NCI-H1417 treated with DMSO at 0.1 percent for 48 hours (cell line): Measurements from ENCODE around the gene PGD.
"Not testable (repeated sequence)": the region's sequence is repeated elsewhere in the genome, so short reads cannot be mapped to it uniquely, and the experiment has no call there.

Experiments
- DNase-seq: peaks from one replicate; lab custom pipeline; 2025; lab: John Stamatoyannopoulos, UW

The PGD gene

GRCh38 chr1:10399444-10399941, 629 bp downstream of the PGD start:
- no peak for DNase-seq

- no peak for DNase-seq
Observed at GRCh38 chr1:10400013-10400412, 1.1 kb downstream of the PGD start.

GRCh38 chr1:10401281-10401680, 2.4 kb downstream of the PGD start:
- no peak for DNase-seq

- no peak for DNase-seq
Observed at GRCh38 chr1:10402729-10403274, 3.9 kb downstream of the PGD start.

DNA sequence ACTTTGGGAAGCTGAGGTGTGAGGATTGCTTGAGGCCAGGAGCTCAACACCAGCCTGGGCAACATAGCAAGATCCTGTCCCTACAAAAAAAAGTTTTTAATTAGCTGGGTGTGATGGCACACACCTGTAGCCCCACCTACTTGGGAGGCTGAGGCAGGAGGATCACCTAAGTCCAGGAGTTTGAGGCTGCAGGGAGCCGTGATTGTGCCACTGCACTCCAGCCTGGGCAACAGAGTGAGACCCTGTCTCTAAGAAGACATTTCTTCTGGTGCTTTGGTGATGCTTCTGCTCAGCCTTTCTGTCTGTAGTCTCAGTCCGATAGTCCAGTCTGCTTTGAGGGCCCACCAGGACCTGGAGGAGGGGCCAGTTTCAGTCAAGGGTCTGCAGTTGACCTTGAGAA, 8.3 kb downstream of the PGD start:
- DNase-seq, result no peak

GRCh38 chr1:10415211-10415930, 16.5 kb downstream of the PGD start:
- DNase-seq, result no peak

DNA sequence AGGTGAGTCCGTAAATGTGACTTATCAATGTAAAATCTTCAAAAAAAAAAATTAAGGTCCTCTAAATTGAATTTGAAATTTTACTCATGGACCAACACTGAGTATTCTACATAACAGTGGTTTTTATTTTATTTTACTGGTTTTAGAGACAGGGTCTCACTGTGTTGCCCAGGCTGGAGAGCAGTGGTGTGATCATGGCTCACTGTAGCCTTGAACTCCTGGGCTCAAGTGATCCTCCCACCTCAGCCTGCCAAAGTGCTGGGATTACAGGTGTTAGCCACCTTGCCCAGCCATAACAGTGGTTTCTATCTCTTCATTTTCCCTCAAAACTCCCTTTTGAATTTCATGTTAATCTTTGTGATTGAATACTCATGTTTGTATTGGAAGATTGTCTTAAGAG, 17.1 kb downstream of the PGD start:
- not testable (repeated sequence) for DNase-seq

DNA sequence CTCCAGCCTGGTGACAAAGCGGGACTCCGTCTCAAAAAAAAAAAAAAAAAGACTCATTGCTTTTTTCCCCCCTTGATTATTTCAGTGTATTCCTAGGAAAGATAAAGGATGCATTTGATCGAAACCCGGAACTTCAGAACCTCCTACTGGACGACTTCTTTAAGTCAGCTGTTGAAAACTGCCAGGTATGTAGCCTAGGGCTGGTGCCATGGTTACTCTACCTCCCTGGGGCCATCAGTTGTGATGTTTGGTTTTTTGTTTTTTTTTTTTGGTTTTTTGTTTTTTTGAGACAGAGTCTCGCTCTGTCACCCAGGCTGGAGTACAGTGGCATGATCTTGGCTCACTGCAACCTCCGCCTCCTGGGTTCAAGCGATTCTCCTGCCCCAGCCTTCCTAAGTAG, 19.9 kb downstream of the PGD start:
- DNase-seq, result not testable (repeated sequence)

DNA sequence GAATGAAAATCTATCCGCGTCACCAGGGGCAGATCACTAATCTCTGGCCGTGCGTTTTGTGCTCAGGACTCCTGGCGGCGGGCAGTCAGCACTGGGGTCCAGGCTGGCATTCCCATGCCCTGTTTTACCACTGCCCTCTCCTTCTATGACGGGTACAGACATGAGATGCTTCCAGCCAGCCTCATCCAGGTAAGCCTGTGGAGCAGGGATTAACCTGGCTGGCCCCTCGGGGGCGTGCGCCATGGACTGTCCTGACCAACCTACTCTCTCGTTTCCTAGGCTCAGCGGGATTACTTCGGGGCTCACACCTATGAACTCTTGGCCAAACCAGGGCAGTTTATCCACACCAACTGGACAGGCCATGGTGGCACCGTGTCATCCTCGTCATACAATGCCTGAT, 20.5 kb downstream of the PGD start:
- no peak for DNase-seq

- DNase-seq, result no peak
Observed at GRCh38 chr1:10421637-10422036, 22.8 kb downstream of the PGD start.

- DNase-seq, result no peak
Observed at GRCh38 chr1:10424034-10424433, 25.2 kb downstream of the PGD start.

- DNase-seq, result no peak
Observed at GRCh38 chr1:10424651-10425050, 25.8 kb downstream of the PGD start.

DNA sequence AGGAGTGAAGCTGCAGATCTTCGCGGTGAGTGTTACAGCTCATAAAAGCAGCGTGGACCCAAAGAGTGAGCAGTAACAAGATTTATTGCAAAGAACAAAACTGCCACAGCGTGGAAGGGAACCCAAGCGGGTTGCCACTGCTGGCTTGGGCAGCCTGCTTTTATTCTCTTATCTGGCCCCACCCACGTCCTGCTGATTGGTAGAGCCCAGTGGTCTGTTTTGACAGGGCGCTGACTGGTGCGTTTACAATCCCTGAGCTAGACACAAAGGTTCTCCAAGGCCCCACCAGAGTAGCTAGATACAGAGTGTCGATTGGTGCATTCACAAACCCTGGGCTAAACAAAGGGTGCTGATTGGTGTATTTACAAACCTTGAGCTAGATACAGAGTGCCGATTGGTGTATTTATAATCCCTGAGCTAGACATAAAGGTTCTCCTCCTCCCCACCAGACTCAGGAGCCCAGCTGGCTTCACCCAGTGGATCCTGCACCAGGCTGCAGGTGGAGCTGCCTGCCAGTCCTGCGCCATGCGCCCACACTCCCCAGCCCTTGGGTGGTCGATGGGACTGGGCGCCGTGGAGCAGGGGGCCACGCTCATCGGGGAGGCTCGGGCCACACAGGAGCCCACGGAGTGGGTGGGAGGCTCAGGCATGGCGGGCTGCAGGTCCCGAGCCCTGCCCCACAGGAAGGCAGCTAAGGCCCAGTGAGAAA, 27.1 kb downstream of the PGD start:
- DNase-seq, result not testable (repeated sequence)

- not testable (repeated sequence) for DNase-seq
Observed at GRCh38 chr1:10426535-10426848, 27.6 kb downstream of the PGD start.

DNA sequence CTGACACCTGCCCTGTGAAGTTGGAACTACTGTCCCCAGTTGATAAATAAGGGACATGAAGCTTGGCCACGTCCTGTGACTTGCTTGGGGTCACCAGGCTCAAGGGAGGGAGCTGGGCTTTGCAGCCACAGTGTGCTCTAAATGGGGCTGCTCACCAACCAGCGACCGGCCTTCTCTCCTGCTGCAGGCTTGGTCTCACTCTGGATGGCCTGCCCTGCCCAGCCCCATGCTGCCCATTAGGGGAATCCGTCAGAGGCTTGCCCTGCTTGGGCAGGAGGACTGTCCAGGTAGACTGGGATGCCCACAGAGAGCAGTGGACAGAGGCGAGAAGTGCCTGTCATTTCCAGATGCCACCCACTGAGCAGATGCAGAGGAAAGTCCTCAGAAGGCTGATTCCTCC, 30.1 kb downstream of the PGD start:
- DNase-seq, result no peak

DNA sequence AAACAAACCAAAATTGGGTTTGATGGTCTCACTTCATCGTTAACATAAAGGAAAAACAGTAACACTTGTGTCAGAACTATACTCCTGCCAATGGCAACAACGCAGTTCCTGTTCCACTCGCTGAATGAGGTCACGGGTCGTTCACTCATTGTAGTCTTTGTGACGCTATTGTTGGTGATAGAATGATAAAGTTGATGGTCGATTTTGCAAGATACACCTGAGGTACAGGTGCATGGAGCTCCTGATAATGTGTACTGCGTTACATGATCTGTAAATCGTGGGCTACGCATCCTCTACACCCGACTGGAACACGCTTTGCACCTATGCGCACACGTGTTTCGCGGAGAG, 31.0 kb downstream of the PGD start:
- DNase-seq, result no peak

DNA sequence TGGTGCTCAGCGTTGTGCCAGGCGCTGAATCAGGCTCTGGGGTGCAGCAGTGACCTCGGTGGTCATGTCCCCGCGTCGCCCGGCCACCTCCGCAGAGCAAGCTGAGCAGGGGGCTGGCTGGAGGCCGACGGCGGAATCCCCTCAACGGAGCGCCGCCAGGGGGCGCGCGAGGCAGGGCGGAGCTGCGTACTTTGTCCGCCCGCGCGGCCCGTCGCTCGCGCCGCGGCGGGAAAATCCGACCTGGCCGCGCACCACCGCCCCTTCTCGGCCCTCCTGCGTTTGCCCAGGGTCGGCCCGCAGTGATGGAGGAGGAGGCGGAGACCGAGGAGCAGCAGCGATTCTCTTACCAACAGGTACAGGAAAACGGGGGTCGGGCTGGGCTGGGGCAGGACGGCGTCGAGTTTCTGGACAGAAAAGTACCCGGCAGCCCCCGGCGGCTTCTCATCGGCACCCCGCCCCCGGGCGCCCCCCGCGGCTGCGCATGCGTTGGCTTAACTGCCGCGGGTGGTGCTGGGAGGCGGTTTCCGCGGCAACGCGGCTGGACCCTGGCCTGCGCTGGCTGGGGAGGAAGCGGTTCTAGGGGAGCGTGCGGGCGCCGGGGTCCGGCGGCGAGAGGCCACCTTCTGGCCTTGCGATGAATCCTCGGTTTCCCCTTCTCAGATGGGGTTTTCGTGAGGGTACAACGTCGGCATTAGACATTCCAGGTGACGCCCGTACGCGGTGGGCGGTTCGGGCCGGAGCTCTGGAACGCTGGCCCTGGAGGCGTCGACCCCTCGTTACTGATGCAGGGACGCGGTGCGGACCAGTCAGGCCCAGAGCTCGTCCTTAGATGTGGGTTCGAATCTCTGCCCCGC, 31.6 kb downstream of the PGD start, which contains the start of gene CENPS:
TSS of gene CENPS (plus strand) at position 218 of the 854 bp plus-strand sequence. CDS start at position 303, 85 bp downstream.
- peak; percentile 74 for DNase-seq

DNA sequence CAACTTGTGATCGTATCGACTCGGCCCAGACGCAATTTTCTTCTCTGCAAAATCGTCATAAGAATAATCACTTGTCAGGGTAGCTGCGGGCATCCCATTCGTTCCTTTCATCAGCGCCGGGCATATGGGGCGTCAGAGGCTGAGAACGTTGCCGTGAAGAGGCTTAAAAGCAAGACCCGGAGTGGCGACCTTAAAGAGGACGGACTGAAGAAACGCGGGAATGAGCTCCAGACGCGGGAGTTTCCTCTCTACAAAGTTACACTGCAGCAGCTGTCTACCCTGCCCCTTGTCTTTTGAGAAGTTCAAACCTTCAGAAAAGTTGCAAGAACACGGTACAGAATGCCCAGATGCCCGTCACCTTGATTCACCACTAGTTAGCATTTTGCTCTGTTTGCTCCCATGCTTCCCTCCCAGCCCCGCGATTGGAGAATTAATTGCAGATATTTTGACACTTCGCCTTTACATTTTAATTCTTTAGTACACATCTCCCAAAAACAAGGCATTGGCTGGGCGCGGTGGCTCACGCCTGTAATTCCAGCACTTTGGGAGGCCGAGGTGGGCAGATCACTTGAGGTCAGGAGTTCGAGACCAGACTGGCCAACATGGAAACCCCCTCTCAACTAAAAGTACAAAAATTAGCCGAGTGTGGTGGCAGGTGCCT, 32.3 kb downstream of the PGD start:
- DNase-seq, result no peak

DNA sequence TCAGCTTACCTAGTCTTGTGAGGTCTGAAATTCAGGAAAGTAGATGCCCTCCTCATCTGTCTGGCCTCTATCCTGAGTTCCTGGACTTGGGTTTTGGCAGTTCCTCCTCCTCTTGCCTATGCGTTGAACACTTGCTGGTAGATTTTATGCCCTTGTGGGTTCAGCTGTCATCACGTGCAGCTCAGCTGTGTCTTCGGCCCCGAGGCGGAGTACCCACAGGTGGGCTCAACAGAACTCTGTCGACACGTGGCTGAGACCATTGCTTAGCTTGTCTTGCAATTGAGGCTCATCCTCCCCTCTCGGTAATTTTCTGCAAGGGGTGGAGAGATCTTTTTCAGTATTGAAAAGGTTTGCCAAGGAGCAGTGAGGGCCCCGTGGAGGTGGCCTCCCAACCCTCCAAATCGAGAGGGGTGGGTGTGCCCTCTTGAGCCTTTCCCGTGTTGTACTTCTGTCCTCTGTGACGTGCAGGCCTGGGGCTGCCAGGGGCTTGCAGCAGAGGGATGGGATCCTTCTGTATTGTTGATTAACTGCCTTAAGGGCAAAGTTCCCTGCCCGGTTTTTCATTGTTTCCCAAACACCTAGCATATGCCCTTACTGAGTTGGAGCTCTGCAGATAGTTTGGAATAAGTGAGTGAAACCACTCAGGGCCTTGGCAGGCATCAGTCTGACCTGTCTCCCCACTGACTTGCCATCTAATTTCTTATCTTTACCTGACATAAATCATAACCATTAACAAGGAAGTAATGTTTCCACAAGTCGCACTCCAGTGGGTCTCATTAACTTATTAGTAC, 34.2 kb downstream of the PGD start:
- no peak for DNase-seq

DNA sequence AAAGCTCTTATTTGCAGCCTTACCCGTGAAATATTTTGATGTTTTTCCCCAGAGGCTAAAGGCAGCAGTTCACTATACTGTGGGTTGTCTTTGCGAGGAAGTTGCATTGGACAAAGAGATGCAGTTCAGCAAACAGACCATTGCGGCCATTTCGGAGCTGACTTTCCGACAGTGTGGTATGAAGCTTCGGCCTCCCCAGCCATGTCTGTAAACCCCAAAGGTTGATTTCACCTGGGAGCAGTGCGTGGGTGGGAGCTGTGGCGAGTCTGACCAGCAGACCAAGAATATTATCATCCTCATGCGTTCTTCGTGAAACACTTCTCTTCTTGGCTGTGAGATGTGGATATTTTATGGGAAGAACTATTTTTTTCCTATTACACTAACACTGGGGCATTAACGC, 34.9 kb downstream of the PGD start:
- DNase-seq, result no peak

- no peak for DNase-seq
Observed at GRCh38 chr1:10434590-10434989, 35.7 kb downstream of the PGD start.
